Measurements from ENCODE around the gene STIP1. TPM values are rescaled to one million over a fixed set of nuclear protein-coding genes. Genes with fewer than 3 reads are reported as not detected.

STIP1 gene
- total and polyA plus RNA-seq, 2 of the 8 experiments (the other 6 are each of a cell fraction or from before 2014, with no cell fraction given): 140 to 329 TPM

GRCh38 chr11:64150051-64150450, 35.9 kb upstream of the STIP1 start:
- Histone ChIP-seq H2AFZ (ENCODE audit: low read length) (no peak overlapping the region), H4K91ac (replicated peaks; ENCODE audit: insufficient read length, low read length) (no peak overlapping the region), H3K4me3 (ENCODE audit: extremely low read depth in 1 of 4, insufficient read depth in 2 of 4, low read depth in 3 of 4, low read length in 4 of 4) (no peak overlapping the region), H2AK5ac (ENCODE audit: low read depth, low read length) (no peak overlapping the region), H3K18ac (ENCODE audit: extremely low read depth, low read length) (no peak overlapping the region), H3K14ac (ENCODE audit: insufficient read length) (no peak overlapping the region), H3K9me3 (ENCODE audit: insufficient read depth in 2 of 2, low read depth in 1 of 2, low read length in 1 of 2) (no peaks in the 10 kb centered on the region), H4K8ac (ENCODE audit: extremely low read depth, insufficient read depth, low read length) (no peak overlapping the region), H3K27ac (ENCODE audit: low read depth, low read length) (no peak overlapping the region), H3K4ac (replicated peaks; ENCODE audit: insufficient read length, low read depth, low read length) (no peak overlapping the region), H3K79me1 (ENCODE audit: low read depth, low read length) (no peaks in the 10 kb centered on the region), H2BK20ac (ENCODE audit: low read length) (no peak overlapping the region), H3K23me2 (ENCODE audit: low read depth, low read length) (peaks cover 4% of the 10 kb centered on the region; the same call in 1 of the 2 replicates), H3K79me2 (ENCODE audit: control insufficient read depth in 1 of 2, insufficient read depth in 2 of 2, low read length in 2 of 2) (no peaks in the 10 kb centered on the region), H2BK15ac (ENCODE audit: low read length) (no peak overlapping the region), H4K20me1 (replicated peaks in 1 of 2; ENCODE audit: control insufficient read depth in 1 of 2, insufficient read depth in 2 of 2, low read length in 2 of 2) (peaks cover 16 to 28% of the 10 kb centered on the region in 2 experiments), H3K4me2 (ENCODE audit: insufficient read depth in 1 of 2, low read depth in 2 of 2, low read length in 2 of 2) (no peak overlapping the region), H3K23ac (ENCODE audit: insufficient read length) (no peak overlapping the region), H3K56ac (replicated peaks; ENCODE audit: insufficient read length, low read depth, low read length) (no peak overlapping the region), H2BK12ac (ENCODE audit: low read depth, low read length) (no peak overlapping the region), H3K36me3 (ENCODE audit: control insufficient read depth in 2 of 4, insufficient read depth in 4 of 4, low read length in 3 of 4) (no peaks in the 10 kb centered on the region; a peak in 1 of 8 replicates), H2BK5ac (ENCODE audit: low read depth, low read length) (no peak overlapping the region), H3K27me3 (replicated peaks in 1 of 4; ENCODE audit: control insufficient read depth in 3 of 4, extremely low read depth in 1 of 4, insufficient read depth in 3 of 4, low read length in 3 of 4) (peaks cover 0 to 14% (median 0%) of the 10 kb centered on the region in 4 experiments; a peak in 1 of 7 replicates), H2BK120ac (replicated peaks; ENCODE audit: low read depth, low read length) (no peak overlapping the region), H3K9ac (replicated peaks in 1 of 4; ENCODE audit: extremely low read depth in 1 of 4, low read depth in 3 of 4, low read length in 3 of 4) (no peak overlapping the region; a peak in 1 of 7 replicates), H4K5ac (ENCODE audit: insufficient read length, low read depth, low read length) (no peak overlapping the region), H3K4me1 (replicated peaks in 1 of 4; ENCODE audit: control insufficient read depth in 3 of 4, insufficient read depth in 4 of 4, low read length in 3 of 4) (peaks cover 2 to 19% (median 10%) of the 10 kb centered on the region in 4 experiments; a peak in 6 of 7 replicates)
- POLR2A ChIA-PET (ENCODE audit: partially characterized antibody): interaction anchor here (0.6 to 1.9 kb wide), 5 partner anchors 13 to 166 kb away, joined by 3 to 5 read pairs (median 4); no protein-coding TSS in a partner anchor
- WGBS, 2 experiments (ENCODE audit: extremely low coverage in 1 of 2, insufficient coverage in 1 of 2, insufficient read length in 1 of 2, insufficient replicate concordance in 2 of 2, low coverage in 1 of 2, low lambda C conversion rate in 2 of 2, missing lambda C conversion rate in 1 of 2): 90% methylated on average over 14 of the region's 15 CpGs; no CpG with 5 or more reads in 1 of the 2 experiments
- CTCF ChIA-PET (ENCODE audit: partially characterized antibody): interaction anchor here (0.9 to 14.9 kb wide), 33 partner anchors 7 to 215 kb away, joined by 3 to 291 read pairs (median 6); partner anchors contain the start of genes FLRT1, MACROD1 and VEGFB
- no peak for FAIRE-seq
- DNase-seq (ENCODE audit: low read depth in 1 of 2, low spot score in 2 of 2): no peak
- TF ChIP-seq KDM4A (IDR thresholded peaks at IDR 0.05; ENCODE audit: low read depth, low read length, severe bottlenecking) (no peak), TCF12 (IDR thresholded peaks at IDR 0.05; ENCODE audit: low read depth, low read length) (no peak), POU5F1 (IDR thresholded peaks at IDR 0.05; ENCODE audit: low read depth, low read length) (no peak), POLR2A (IDR thresholded peaks at IDR 0.05; ENCODE audit: control extremely low read depth in 1 of 2, low read depth in 2 of 2, low read length in 2 of 2) (no peak), TEAD4 (IDR thresholded peaks at IDR 0.05; ENCODE audit: low read depth, low read length) (no peak), GTF2F1 (IDR thresholded peaks at IDR 0.05; ENCODE audit: borderline replicate concordance, low read depth, low read length) (no peak), TBP (IDR thresholded peaks at IDR 0.05; ENCODE audit: low read depth, low read length) (no peak), FOSL1 (IDR thresholded peaks at IDR 0.05; ENCODE audit: insufficient read depth, low read depth, low read length) (no peak)
- TF ChIP-seq, protein P1, sequence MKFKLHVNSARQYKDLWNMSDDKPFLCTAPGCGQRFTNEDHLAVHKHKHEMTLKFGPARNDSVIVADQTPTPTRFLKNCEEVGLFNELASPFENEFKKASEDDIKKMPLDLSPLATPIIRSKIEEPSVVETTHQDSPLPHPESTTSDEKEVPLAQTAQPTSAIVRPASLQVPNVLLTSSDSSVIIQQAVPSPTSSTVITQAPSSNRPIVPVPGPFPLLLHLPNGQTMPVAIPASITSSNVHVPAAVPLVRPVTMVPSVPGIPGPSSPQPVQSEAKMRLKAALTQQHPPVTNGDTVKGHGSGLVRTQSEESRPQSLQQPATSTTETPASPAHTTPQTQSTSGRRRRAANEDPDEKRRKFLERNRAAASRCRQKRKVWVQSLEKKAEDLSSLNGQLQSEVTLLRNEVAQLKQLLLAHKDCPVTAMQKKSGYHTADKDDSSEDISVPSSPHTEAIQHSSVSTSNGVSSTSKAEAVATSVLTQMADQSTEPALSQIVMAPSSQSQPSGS (IDR thresholded peaks at IDR 0.05; ENCODE audit: low read length): no peak
- TF ChIP-seq, protein P2, sequence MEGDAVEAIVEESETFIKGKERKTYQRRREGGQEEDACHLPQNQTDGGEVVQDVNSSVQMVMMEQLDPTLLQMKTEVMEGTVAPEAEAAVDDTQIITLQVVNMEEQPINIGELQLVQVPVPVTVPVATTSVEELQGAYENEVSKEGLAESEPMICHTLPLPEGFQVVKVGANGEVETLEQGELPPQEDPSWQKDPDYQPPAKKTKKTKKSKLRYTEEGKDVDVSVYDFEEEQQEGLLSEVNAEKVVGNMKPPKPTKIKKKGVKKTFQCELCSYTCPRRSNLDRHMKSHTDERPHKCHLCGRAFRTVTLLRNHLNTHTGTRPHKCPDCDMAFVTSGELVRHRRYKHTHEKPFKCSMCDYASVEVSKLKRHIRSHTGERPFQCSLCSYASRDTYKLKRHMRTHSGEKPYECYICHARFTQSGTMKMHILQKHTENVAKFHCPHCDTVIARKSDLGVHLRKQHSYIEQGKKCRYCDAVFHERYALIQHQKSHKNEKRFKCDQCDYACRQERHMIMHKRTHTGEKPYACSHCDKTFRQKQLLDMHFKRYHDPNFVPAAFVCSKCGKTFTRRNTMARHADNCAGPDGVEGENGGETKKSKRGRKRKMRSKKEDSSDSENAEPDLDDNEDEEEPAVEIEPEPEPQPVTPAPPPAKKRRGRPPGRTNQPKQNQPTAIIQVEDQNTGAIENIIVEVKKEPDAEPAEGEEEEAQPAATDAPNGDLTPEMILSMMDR (IDR thresholded peaks at IDR 0.05; ENCODE audit: control extremely low read depth in 1 of 3, insufficient read depth in 1 of 3, low read depth in 1 of 3, low read length in 3 of 3): no peak

Measured in H1 (cell line).